Stimulated activated naive CD8-positive, alpha-beta T cell treated with anti-CD3 and anti-CD28 coated beads, Interleukin-15, amount 100 ng/mL, for 72 hours (primary cell): Measurements from ENCODE around the gene GRAP2.

Source experiments
- ATAC-seq: fragments of 150-1000 bp; cut with Tn5 transposase; 2 replicates; pipeline ENCODE4 v1.10.0; 2021; ENCODE audit warnings: mild to moderate bottlenecking, moderate library complexity
- DNase-seq, 2 donors: peaks; one replicate each; pipeline ENCODE4 v3.0.0; 2021 to 2022
- H3K27ac Mint-ChIP-seq, 2 donors: one replicate each; pipeline ENCODE4 v1.8.0; 2022; ENCODE audit warnings: mild to moderate bottlenecking in 2 of 2, mixed read lengths in 2 of 2, moderate library complexity in 2 of 2
- H3K27me3 Mint-ChIP-seq: one replicate; pipeline ENCODE4 v1.8.0; 2022; ENCODE audit warnings: mixed read lengths
- H3K4me1 Mint-ChIP-seq: one replicate; pipeline ENCODE4 v1.8.0; 2022; ENCODE audit warnings: mild to moderate bottlenecking, mixed read lengths
- H3K4me3 Mint-ChIP-seq, 2 donors: one replicate each; pipeline ENCODE4 v1.8.0; 2022; ENCODE audit warnings: mild to moderate bottlenecking in 2 of 2, mixed read lengths in 2 of 2, moderate library complexity in 1 of 2
- H3K9me3 Mint-ChIP-seq, 2 donors: one replicate each; pipeline ENCODE4 v1.8.0; 2022; ENCODE audit warnings: mixed read lengths in 2 of 2

Gene GRAP2

GRCh38 chr22:40009292-40009774, 108.4 kb downstream of the GRAP2 start:
- Mint-ChIP-seq H3K27me3 (peaks cover 26% of the 10 kb centered on the region), H3K4me1 (peaks cover 26% of the 10 kb centered on the region), H3K27ac (peak overlapping the region; percentile 80 to 89), H3K9me3 (no peaks in the 10 kb centered on the region), H3K4me3 (peak overlapping the region; percentile 63 to 67)
- ATAC-seq (peak; percentile 31), DNase-seq (no peak)

GRCh38 chr22:40009951-40010671, 109.2 kb downstream of the GRAP2 start:
- DNase-seq (peak in 1 of 2 donors; percentile 30), ATAC-seq (peak; percentile 82)
- H3K4me3 Mint-ChIP-seq: peak overlapping the region; percentile 63 to 67
- H3K27me3 Mint-ChIP-seq: peaks cover 26% of the 10 kb centered on the region
- H3K27ac Mint-ChIP-seq: peak overlapping the region; percentile 80 to 89
- no peaks in the 10 kb centered on the region for H3K9me3 Mint-ChIP-seq
- peaks cover 26% of the 10 kb centered on the region for H3K4me1 Mint-ChIP-seq

GRCh38 chr22:40010746-40011145, 109.9 kb downstream of the GRAP2 start:
- H3K4me3 Mint-ChIP-seq: no peak overlapping the region
- DNase-seq: no peak
- no peak overlapping the region for H3K27ac Mint-ChIP-seq
- H3K27me3 Mint-ChIP-seq: peaks cover 26% of the 10 kb centered on the region
- peaks cover 26% of the 10 kb centered on the region for H3K4me1 Mint-ChIP-seq
- ATAC-seq: no peak
- H3K9me3 Mint-ChIP-seq: no peaks in the 10 kb centered on the region

- H3K27me3 Mint-ChIP-seq: peaks cover under 1% of the 10 kb centered on the region
- DNase-seq (no peak), ATAC-seq (no peak)
- peaks cover 9% of the 10 kb centered on the region for H3K4me1 Mint-ChIP-seq
- H3K27ac Mint-ChIP-seq: no peak overlapping the region
- no peak overlapping the region for H3K4me3 Mint-ChIP-seq
- H3K9me3 Mint-ChIP-seq: no peaks in the 10 kb centered on the region
Observed at GRCh38 chr22:40014667-40015248, 113.9 kb downstream of the GRAP2 start.

GRCh38 chr22:40015358-40015976, 114.6 kb downstream of the GRAP2 start:
- peaks cover 2% of the 10 kb centered on the region for H3K4me1 Mint-ChIP-seq
- no peak for DNase-seq
- H3K9me3 Mint-ChIP-seq: no peaks in the 10 kb centered on the region
- ATAC-seq: no peak
- H3K27ac Mint-ChIP-seq: no peak overlapping the region
- no peaks in the 10 kb centered on the region for H3K27me3 Mint-ChIP-seq
- no peak overlapping the region for H3K4me3 Mint-ChIP-seq

GRCh38 chr22:40018051-40018450, 117.2 kb downstream of the GRAP2 start:
- Mint-ChIP-seq H3K9me3 (no peaks in the 10 kb centered on the region), H3K4me3 (no peak overlapping the region), H3K27me3 (no peaks in the 10 kb centered on the region)

GRCh38 chr22:40019100-40019499, 118.2 kb downstream of the GRAP2 start:
- Mint-ChIP-seq H3K9me3 (no peaks in the 10 kb centered on the region), H3K4me3 (no peak overlapping the region), H3K27me3 (no peaks in the 10 kb centered on the region), H3K27ac (no peak overlapping the region), H3K4me1 (peaks cover 10% of the 10 kb centered on the region)
- DNase-seq (no peak), ATAC-seq (no peak)

More at GRCh38 chr22:40018051-40018450, 117.2 kb downstream of the GRAP2 start:
- peaks cover 9% of the 10 kb centered on the region for H3K4me1 Mint-ChIP-seq
- DNase-seq (no peak), ATAC-seq (no peak)
- H3K27ac Mint-ChIP-seq: peak overlapping the region in 1 of 2 donors; percentile 6

- DNase-seq: no peak
- ATAC-seq: no peak
- Mint-ChIP-seq H3K4me3 (no peak overlapping the region), H3K27me3 (no peaks in the 10 kb centered on the region), H3K9me3 (no peaks in the 10 kb centered on the region), H3K4me1 (peaks cover 17% of the 10 kb centered on the region), H3K27ac (no peak overlapping the region)
Observed at GRCh38 chr22:40020956-40021355, 120.1 kb downstream of the GRAP2 start.

GRCh38 chr22:40021401-40022000, 120.6 kb downstream of the GRAP2 start:
- Mint-ChIP-seq H3K9me3 (no peaks in the 10 kb centered on the region), H3K27me3 (no peaks in the 10 kb centered on the region), H3K4me3 (no peak overlapping the region), H3K4me1 (peaks cover 17% of the 10 kb centered on the region), H3K27ac (no peak overlapping the region)
- DNase-seq (no peak), ATAC-seq (no peak)

GRCh38 chr22:40022536-40023240, 121.8 kb downstream of the GRAP2 start:
- Mint-ChIP-seq H3K9me3 (no peaks in the 10 kb centered on the region), H3K27me3 (no peaks in the 10 kb centered on the region), H3K4me1 (peaks cover 17% of the 10 kb centered on the region), H3K4me3 (no peak overlapping the region), H3K27ac (no peak overlapping the region)
- DNase-seq (no peak), ATAC-seq (peak; percentile 58)
